HG02678 (cell line): Measurements from ENCODE around the gene SLC4A9.

Source experiments
- ATAC-seq: cut with Tn5 transposase; IDR thresholded peaks from one replicate; pipeline ENCODE4 v1.9.1; 2021; ENCODE audit warnings: mild to moderate bottlenecking, moderate library complexity; ENCODE audit not compliant: unreplicated experiment

Gene SLC4A9, protein sequence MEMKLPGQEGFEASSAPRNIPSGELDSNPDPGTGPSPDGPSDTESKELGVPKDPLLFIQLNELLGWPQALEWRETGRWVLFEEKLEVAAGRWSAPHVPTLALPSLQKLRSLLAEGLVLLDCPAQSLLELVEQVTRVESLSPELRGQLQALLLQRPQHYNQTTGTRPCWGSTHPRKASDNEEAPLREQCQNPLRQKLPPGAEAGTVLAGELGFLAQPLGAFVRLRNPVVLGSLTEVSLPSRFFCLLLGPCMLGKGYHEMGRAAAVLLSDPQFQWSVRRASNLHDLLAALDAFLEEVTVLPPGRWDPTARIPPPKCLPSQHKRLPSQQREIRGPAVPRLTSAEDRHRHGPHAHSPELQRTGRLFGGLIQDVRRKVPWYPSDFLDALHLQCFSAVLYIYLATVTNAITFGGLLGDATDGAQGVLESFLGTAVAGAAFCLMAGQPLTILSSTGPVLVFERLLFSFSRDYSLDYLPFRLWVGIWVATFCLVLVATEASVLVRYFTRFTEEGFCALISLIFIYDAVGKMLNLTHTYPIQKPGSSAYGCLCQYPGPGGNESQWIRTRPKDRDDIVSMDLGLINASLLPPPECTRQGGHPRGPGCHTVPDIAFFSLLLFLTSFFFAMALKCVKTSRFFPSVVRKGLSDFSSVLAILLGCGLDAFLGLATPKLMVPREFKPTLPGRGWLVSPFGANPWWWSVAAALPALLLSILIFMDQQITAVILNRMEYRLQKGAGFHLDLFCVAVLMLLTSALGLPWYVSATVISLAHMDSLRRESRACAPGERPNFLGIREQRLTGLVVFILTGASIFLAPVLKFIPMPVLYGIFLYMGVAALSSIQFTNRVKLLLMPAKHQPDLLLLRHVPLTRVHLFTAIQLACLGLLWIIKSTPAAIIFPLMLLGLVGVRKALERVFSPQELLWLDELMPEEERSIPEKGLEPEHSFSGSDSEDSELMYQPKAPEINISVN

DNA sequence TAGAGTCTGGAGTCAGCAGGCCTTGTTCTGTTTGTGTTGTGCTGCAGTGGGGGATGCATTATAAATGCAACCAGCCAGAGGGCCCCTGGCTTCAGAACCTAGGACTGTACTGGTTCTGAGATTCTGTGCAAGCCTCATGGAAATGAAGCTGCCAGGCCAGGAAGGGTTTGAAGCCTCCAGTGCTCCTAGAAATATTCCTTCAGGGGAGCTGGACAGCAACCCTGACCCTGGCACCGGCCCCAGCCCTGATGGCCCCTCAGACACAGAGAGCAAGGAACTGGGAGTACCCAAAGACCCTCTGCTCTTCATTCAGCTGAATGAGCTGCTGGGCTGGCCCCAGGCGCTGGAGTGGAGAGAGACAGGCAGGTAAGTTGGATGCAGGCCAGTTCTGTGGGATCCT is at the start of gene SLC4A9:
TSS of gene SLC4A9 (plus strand) at position 94 of the 400 bp plus-strand sequence. CDS start at position 137, 43 bp downstream.
- ATAC-seq: no peak

DNA sequence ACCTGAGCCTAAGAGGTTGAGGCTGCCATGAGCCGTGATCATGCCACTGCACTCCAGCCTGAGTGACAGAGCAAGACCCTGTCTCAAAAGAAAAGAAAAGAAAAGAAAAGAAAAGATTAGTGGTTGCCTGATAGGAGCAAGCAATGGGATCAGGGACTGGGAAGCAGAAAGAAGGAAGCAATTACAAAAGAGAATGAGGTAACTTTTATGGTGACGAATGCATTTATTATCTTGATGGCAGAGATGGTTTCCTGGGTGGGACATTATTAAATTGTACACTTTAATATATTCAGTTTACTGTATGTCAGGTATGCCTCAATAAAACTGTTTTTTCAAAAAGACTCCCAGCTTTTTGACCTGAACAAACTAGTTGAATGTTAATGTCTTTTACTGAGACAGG is 49.6 kb upstream of the SLC4A9 start:
- ATAC-seq: no peak

DNA sequence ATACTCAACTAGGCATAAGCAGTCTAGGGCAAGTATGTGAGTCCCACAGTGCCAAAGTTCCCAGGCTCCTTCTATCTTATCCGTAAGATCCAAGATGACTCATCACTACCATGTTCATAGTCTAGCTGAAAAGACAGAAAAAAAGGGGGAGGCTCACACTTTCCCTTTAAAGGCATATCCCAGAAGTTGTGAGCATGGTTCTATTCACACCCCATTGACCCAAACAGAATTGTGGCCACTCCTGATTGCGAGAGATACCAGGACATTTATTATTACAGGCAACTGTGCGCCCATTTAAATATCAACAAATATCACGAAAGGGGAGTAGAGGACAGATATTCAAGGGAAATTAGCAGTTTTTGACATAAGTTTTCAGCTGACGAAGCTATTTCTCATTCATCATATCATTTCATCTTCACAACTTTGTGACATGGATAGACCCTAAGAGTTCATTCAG is 49.0 kb upstream of the SLC4A9 start:
- no peak for ATAC-seq

DNA sequence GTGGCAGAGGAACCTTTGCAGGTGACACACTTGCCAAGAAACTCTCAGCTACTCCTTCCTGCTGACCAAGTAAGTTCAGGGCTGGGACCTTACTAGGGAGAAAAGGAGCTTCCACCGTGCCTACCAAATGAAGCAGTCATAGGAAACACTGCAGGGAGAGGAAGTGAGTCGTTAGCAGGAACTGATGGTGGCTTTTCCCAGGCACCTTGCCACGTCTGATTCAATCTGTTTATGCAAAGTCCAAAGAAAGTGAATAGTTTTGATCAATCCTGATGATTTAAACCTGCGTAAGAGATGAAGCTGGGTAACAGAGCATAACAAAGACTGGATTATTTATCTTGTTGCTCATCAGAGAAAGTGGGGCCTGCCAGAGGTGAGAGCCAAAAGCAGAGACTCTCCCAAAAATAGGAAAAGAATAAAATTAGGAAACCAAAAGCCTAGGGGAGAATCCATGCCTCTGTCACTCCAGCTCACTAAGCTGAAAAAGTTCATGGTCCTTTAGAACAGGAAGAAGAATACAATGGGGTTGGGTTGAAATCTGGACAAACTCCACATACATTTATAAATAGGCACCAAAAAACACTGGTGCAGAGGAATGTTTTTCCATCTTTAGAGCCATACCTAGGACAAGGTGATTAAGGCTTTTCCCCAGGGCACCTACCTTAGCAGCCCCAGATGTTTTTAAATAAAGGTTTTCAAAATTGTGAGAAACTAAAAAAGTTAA is 47.8 kb upstream of the SLC4A9 start:
- ATAC-seq: no peak

DNA sequence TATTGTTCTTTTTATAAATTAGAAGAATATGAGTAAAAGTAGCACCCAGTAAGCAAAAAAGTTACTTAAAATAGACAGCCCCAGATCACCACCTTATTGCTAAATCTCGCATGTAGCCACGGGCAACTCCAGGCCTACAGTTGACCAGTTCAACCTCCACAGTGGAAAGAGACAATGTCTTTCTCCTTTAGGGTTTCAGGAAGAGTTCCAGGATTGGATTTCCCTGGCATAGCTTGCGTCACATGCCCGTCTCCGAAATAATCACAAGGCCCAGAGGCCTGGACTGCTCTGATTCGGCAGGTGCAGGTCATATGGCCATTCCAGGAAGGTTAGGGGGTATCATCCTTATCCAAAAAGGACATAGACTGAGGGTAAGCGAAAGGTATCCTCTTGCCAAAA is 47.2 kb upstream of the SLC4A9 start:
- ATAC-seq: no peak

DNA sequence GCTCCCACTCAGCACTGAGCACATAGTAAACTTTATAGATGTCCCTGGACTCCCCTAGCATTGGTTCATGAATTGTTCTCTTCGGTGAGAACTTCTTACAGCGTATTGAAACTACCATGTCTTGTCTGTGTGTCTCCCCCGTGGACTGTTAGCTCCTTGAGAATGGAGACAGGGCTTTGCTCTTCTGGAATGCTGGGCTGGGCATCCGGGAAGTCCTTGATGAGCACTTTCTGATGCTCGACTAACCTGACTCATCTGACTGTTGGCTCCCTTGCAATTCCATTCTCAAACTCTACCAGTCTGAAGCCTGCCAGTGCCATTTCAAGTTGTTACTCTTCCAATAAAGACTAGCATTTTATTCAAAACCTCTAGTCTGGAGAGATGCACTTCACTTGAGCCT is 42.1 kb upstream of the SLC4A9 start:
- no peak for ATAC-seq

DNA sequence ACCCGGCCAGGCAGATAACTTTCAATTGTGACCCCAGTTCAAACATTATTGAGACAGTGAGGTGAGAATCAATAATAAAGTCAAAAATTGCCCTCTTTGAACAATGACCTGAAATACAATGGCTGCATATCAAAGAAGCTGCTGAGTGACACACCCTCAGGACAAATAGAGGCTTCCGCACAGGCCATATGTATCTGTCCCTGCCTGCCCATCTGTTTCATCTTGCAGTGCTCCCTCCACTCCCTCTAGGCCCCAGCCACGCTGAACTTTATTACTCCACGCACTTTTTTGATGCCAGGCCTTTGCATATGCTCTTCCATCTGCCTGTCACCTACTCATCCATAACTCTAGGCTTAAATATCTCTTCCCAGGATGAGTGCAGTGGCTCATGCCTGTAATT is 41.2 kb upstream of the SLC4A9 start:
- ATAC-seq: no peak

DNA sequence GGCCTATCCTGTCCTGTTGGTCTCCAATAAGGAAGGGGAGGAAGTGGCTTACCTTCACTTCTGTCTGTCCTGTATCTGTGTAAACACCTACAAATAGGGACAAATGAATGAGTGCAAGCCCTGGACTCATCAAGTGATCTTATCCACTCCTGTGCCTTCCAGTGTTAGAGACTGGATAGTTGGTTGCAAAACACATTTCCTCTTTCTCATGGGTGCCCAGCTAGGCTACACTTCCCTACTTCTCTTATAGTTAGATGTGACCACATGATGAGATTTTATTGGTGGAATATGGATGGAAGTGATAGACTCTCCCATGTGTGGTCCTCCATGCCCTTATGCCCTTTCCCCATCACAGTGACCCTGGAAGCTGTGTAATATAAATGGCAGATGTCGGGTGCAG is 40.2 kb upstream of the SLC4A9 start:
- no peak for ATAC-seq

DNA sequence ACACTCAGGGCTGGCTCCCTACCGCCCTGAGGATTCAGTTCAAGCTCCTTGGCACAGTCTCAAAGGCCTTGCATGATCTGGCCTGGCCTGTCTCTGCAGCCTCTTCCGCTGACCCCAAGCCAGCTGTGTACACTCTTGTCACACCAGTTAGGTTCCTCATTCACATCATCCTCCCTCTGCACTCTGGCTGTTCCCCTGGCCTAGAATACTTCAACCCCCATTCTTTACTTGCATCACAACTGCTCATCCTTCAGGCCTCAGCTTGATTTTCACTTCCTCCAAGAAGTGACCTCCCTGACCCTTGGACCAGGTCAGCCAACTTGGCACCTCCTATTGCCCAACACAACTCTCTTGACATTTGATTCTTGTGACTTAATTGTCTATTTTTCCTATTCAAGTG is 38.2 kb upstream of the SLC4A9 start:
- ATAC-seq: no peak

DNA sequence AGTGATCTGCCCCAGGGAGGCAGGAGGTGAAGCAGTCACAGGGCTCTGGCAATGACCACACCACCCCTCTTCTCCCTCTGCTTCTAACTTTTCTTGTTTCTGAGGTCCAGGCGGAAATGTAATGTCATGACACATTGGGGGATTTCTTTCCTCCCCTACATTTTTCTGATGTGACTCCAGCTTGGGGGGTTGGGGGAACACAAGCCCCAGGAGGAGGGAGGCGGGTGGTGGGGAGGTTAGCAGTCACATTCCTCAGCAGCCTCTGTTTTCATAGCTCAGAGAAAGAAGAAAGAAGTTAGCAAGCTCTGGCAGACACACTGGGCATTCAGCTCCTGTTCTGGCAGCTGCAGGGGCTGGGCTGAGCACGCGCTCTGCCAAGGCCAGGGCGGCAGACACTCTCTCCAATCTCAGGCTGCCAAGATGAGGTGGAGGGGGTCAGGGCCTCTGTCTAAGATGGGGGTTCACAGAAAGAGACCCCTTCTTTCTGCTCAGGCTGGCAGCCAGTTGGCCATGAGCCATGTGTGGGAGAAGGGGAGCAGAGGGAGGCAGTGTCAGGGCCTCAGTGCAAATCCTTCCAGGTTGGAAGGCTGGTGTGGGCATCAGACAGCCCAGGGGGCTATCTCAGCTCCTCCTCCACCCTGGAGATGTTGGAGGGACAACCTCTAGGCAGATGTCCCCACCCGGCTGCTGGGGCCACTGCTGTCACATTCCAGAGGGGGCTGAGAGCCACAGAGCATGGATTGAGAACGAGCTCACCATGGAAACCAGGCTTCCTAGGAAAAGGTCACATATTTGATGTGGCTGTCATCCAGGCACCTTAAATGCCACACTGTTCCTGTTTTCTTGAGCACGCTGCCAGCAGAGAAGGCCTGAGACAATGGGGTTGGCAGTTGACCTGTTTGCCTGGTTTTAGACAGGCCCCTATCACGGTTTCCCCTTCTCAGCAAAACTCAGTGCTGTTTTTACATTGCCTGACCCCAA is 37.0 kb upstream of the SLC4A9 start:
- ATAC-seq: no peak

DNA sequence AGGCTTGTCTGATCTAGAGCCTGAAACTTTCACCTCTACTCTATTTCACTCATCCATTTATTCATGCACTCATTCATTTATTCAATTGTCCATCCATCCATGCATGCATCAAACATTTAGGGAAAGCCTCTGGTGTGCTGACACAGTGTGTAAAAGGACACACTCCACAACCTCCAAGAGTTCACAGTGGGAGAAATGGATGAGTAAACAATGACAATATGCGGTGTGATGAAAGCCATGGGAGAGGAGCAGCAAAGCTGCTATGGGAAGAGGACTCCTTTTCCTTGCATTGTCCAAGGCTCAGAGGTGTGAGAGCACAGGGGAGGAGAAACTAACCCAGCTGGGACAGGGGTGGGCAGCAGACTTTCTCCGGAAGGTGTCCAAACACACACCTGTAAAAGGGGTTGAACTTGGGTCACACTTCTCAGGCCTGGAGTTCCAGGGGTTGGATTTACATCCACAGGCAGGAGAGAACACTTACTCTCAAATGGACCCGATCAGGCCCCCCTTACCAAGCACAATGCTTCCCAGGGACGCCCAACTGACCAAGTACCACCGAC is 35.9 kb upstream of the SLC4A9 start:
- ATAC-seq: no peak

DNA sequence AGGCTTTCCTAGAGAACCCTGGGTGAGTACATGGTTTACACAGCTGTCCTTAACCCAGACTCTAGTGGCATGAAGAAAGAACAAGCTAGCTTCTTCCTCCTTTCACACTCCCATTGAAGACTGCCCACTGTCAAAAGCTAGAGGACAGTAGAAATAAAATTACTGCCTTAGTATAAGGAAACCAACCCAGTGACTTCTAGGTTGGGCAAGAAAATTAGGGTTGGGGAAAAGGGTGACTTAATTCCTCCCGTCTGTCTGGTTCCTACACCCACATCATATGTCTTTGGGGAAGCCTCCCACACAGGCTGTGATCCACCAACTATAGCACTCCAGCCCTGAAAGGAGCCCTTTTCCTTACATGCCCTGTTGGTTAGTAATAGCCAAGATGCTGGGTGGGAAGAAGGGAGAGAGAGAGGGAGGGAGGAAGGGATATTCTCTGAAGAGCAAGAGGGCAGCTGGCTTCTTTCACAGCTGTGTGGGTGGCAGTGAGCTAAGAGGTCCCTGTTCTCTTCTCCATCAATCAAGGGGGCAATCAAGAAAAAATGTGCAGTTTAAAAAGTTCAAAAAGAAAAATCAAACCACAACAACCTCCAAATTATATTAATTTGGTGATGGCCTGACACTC is 35.3 kb upstream of the SLC4A9 start:
- no peak for ATAC-seq

DNA sequence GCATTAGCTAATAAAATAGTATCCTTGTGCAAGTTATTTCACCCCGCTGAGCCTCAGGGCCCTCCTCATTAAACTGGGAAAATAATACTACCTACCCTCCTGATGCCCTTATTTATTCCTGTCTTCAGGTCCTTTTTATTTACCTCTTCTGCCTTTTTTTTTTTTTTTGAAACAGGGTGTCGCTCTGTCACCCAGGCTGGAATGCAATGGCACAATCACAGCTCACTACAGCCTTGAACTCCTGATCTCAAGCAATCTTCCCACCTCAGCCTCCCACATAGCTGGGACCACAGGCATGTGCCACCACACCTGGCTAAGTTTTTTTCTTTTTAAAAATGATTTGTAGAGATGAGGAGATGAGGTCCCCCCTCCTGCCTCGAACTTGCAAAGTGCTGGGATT is 34.5 kb upstream of the SLC4A9 start:
- no peak for ATAC-seq

DNA sequence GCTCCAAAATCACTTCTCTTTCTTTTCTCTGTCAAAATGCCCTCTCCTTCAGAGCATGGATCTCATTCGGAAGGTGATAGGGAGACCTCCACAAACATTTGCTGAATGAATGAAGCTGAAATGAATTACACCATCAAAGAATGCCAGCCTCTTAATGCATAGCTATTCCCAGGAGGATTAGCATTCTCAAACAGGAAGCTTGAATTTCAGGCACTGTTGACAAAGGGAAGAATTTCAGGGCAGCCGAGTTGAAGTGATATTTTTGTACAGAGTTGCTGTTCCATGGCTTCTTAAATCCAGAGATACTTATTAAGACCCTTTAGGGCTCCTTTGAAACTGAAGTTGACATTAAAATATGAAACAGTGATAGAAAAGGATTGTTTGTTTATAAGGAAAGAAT is 32.4 kb upstream of the SLC4A9 start:
- no peak for ATAC-seq

DNA sequence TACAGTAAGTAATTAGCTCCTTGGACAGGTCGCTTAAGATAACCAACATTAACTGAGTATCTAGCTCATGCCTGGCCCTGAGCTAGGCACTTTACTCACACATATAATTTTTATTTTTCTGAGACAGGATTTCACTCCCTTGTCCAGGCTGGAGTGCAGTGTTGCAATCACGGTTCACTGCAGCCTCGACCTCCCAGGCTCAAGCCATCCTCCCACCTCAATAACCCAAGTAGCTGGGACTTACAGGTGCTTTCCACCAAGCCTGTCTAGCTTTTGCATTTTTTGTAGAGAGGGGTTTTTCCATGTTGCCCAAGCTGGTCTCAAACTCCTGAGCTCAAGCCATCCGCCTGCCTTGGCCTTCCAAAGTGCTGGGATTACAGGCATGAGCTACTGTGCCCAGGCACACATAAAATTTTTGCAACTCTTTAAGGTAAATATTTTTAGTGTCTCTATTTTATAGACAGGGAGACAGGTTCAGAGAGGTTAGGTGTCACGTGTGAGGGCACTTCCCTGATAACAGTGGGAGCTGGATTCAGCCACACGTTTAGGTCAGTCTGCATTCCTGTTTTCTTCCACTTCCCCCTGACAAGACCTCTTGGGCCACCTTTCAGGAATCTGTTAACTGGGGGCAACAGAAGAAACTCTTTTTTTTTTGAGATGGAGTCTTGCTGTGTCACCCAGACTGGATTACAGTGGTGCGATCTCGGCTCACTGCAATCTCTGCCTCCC is 31.8 kb upstream of the SLC4A9 start:
- ATAC-seq: no peak

DNA sequence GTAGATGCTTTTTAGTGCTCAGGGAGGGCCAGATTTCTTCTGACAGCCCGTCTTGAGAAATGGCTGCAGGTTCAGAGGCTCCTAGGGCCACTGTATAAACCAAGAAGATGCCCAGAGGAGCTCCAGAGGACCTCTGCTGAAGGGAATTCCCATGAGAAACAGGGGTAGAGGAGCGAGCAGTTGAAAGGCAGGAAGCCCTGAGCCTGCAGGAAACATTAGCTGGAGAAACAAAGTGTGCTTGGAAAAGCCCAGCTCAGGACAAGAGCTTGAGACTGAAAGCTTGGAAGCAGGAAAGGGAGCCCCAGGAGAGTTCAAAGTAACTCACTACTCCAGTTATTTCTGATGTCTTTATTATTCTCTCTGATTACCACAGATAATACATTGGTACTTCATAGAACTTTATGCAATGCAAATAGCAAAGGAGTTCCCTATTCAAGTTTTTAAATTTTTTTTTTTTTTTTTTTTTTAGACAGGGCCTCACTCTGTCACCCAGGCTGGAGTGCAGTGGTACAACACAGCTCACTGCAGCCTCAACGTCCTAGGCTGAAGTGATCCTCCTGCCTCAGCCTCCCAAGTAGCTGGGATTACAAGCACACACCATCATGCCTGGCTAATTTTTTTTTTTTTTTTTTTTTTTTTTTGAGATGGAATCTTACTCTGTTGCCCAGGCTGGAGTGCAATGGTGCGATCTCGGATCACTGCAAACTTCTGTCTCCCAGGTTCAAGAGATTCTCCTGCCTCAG is 30.1 kb upstream of the SLC4A9 start:
- ATAC-seq: no peak

DNA sequence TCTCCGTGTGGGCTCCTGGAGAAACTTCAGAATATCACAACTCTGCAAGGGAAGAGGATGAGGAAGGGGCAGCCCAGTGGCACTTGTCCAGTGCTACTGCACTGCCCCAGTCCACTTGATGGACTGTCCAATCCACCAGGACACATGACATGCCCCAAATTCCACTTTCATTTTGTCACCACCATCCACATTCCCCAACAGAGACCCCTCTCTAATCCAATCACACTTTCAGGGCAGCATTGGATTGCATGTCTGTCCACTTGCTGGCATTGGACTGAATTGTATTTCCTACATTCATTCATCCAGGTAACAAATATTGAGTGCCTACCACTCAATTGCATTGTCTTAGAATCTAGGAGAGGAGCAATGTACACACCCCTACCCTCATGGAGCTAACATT is 28.4 kb upstream of the SLC4A9 start:
- no peak for ATAC-seq

DNA sequence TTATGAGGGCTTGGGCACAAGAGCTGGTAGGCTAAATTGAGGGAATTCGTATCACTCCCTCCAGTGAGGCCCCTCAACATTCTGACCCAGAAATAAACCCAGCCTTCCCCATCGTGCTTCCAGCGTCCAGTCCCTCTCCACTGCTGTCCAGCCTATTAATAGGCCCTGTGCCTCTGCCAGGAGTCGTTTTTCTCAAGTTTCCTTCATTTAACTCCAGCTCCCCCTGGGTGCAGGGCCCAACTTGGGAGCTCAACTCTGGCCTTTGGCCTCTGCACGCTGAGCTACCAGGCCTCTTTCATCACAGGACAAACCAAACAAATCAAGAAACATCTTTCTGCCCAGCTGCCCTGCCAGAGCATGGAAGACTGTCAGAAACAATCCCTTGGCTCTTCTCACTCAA is 23.6 kb upstream of the SLC4A9 start:
- no peak for ATAC-seq
